HG02970 (cell line): ENCODE measurements around the gene NEU1.
A peak's percentile ranks its signal among the peaks of the same experiment; 100 is the strongest.
"Not testable (repeated sequence)": the region's sequence is repeated elsewhere in the genome, so short reads cannot be mapped to it uniquely, and the experiment has no call there.

Experiments
- ATAC-seq: cut with Tn5 transposase; IDR thresholded peaks from one replicate; pipeline ENCODE4 v1.9.1; 2021; ENCODE audit warnings: mild to moderate bottlenecking, moderate library complexity, moderate number of reproducible peaks; ENCODE audit not compliant: unreplicated experiment, low FRiP score

Gene NEU1

DNA sequence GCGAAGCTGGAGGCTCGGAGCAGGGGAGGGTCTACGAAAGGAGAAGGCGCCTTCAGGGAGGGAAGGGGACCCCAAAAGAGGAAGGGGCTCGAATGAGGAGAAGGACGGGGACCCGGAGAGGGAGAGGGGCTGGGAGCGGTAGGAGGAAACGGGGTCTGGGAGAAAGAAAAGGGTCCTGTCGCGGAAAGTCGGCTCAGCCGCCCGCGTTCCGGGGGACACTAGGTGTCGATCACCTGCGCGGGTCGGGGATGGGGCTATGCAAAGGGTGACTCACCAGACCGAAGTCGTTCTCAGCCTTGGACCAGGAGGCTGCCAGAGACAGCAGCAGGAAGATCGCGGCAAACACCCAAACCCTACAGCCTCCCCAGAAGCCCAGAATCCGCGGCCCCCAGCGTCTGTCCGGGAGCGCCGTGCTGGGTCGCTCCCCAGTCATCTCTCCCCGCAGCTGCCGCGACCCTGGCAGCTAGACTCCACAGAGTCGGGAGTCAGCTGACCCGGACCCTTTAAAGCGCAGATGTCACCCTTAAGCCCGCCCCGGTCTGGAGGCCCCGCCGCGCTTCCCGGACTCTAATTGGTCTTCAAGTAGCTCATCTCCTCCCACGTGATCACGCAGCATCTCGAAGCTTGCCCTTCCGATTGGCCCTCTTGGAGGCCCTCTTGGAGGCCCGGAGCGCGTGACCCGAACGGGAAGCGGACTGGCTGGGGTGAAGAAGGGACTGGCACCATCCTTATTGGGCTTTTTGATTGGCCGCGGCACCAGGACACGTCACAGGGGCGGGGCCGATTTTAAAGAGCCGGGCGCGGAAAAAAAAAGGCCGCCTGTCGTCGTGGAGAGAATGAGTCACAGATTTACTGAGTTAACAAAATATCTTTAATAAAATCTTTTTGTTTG is at the start of gene NEU1:
Gene NEU1, minus strand, starts transcription at position 478 of the 892 bp plus-strand sequence. Its CDS starts 45 bp downstream, at position 433.
- ATAC-seq, result peak; percentile 92

DNA sequence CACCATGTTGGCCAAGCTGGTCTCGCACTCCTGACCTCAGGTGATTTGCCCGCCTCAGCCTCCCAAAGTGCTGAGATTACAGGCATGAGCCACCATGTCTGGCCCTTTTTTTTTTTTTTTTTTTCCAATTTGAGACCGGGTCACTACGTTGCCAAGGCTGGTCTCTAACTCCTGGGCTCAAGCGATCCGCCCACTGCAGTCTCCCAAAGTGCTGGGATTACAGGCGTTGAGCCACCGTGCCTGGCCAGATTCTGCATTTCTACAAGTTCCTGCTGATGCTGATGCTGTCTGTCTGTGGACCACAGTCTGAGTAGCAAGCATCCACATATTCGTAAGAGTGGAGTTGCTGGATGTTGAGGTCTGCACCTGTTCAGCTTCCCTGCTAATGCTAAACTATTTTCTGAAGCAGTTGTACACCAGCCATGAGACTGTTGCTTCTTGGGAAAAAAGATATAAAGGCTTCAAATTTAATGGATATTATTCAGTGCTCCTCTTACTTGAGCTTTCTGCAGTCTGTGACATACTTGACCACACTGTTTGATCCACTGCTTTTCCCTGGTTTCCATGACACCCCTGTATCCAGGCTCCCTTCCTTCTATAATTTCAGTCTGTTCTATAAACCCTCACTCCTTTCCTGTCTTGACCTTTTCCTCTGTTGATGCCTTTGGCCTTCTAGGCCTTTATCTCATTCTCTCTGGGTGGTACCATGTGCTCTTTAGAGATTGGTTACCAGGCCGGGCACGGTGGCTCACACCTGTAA is 49.4 kb upstream of the NEU1 start:
- no peak for ATAC-seq

DNA sequence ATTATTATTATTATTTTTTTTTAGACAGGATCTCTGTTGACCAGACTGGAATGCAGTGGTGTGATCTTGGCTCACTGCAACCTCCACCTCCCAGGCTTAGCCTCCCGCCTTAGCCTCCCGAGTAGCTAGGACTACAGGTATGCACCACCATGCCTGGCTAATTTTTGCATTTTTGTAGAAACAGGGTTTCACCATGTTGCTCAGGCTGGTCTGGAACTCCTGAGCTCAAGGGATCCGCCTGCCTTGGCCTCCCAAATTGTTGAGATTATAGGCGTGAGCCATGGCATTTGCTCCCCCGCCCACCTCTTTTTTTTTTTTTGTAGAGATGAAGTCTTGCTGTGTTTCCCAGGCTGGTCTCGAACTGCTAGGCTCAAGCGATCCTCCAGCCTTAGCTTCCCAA is 46.7 kb upstream of the NEU1 start:
- not testable (repeated sequence) for ATAC-seq

DNA sequence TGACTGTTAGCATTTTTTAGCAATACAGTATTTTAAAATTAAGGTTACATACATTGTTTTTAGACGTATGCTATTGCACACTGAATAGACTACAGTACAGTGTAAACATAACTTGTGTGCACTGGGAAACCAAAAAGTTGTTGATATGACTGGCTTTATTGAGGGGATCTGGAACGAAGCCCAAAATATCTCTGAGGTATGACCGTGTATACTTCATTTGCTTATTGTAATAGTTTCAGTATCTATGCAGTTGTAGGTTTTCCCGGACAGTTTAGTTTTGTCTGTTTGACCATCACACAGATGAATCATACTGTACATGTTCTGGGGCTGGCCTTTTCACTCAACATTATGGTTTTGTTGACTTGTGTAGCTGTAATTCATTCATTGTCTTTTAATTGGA is 46.2 kb upstream of the NEU1 start:
- no peak for ATAC-seq

DNA sequence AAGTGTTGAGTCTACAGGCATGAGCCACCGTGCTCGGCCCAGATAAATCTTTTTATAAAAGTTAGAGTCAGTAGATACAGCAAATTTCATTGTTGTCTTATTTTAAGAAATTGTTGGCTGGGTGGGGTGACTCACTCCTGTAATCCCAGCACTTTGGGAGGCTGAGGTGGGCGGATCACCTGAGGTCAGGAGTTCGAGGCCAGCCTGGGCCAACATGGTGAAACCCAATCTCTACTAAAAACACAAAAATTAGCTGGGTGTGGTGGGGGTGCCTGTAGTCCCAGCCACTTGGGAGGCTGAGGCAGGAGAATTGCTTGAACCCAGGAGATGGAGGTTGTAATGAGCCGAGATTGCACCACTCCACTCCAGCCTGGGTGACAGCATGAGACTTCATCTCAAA is 45.6 kb upstream of the NEU1 start:
- not testable (repeated sequence) for ATAC-seq

DNA sequence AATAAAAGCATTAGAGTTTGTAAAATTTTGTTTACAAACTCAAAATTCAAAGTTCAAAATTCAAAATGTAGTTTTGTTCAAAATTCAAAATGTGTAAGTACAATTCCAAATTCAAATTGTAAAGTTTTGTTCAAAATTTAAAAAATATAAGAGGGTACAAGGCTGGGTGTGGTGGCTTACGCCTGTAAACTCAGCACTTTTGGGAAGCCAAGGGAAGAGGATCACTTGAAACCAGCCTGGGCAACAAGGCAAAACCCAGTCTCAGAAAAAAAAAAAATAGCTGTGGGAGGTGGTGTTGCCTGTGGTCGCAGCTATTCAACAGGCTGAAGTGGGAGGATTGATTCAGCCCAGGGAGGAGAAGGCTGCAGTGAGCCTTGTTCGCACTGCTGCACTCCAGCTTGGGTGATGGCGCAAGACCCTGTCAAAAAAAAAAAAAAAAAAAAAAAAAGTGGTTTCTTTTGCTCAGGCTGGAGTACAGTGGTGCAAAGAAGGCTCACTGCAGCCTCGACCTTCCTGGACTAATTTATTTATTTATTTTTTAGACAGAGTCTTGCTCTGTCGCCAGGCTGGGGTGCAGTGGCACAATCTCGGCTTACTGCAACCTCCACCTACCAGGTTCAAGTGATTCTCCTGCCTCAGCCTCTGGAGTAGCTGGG is 44.7 kb upstream of the NEU1 start:
- ATAC-seq, result no peak

DNA sequence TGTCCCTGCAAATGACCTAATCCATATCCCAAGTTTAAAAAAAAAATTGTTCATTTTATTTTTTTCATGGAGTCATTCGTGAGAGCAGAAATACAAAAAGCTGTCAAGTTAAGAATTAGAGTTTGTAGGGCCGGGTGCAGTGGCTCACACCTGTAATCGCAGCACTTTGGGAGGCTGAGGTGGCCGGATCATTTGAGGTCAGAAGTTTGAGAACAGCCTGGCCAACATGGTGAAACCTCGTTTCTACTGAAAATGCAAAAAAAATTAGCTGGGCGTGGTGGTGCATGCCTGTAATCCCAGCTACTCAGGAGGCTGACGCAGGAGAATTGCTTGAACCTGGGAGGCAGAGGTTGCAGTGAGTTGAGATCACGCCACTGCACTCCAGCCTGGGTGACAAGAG is 44.1 kb upstream of the NEU1 start:
- not testable (repeated sequence) for ATAC-seq

DNA sequence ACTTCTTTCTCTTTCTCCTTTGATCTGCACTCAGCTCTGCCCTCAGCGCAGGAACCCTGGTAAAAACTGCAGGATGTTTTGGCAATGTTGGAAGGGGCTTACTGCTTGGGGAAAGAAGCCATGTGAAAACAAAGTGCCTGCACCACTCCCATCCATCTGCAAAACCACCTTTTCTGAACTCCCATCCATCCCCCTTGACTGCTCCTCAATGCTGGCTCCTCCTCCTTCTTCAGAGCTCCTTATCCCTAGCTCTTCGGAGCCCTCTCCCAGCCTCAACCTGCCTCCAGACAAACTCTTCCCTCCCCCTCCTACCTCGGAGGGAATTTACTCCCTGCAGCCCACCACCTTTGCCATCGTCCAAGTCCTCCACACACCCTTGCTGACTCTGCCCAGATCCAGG is 43.5 kb upstream of the NEU1 start:
- no peak for ATAC-seq

DNA sequence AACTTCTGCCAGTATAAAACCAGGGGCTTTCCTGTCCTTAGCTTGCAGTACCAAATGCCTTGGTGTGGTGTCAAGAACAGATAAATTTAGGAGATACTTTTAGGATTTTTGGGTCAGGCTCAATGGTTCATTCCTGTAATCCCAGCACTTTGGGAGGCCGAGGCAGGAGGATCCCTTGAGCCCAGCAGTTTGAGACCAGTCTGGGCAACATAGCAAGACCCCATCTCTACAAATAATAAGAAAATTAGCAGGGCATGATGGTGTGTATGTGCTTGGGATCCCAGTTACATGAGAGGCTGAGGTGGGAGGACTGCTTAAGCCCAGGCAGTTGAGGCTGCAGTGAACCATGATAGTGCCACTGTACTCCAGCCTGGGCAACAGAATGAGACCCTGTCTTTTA is 42.4 kb upstream of the NEU1 start:
- ATAC-seq, result no peak

DNA sequence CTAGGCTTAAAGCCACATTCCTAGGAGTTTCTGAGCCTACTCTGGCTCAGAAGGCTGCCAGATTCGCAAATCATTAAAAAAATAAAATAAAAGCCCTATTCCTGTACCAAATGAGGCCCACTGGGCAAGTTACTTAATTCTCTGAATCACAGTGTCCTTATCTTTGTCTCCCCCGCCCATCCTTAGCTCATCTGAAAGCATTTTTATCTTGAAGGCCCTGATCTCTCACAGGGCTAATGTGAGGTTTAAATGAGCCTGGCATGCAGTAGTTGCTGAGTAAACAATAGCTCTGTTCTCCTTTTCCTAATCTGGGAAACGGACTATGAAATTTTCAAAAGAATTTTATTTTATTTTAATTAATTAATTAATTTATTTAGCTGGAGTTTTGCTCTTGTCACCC is 41.3 kb upstream of the NEU1 start:
- no peak for ATAC-seq

DNA sequence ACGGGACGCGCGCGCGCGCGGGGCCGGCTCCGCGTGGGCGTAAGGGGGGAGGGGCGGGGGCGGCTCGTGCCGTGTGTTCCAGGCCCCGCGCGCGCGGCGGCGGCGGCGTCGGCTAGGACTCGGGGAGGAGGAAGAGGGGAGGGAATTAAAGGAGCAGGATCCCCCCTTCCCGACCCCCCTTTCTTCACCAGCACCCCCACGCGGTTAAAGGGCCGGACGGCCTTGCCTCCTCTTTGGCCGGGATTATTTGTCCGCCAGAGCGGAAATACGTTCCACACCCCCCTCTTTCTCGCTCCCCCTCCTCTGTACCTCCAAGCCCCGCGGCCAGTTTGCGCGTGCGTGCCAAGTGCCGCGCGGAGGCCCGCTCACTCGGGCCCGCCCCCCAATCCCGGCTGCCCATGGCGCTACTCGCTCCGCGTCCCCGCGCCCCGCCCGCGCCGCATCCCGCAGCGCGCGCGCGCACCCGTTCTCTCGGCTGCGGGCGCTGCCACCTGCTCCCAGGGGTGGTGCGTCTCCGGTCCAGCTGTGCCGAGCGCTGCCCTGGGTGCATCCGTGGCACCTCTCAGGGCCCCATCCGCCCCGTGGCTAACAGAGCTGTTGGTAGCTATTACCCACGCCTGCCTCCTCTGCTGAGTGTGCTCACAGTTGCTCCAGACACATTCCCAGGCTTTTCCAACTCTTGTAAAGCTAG is 39.5 kb upstream of the NEU1 start, which contains the start of gene ZBTB12:
Gene ZBTB12, minus strand, starts transcription at position 134 of the 691 bp plus-strand sequence. CDS start 781 bp downstream, outside the sequence.
- peak; percentile 56 for ATAC-seq

DNA sequence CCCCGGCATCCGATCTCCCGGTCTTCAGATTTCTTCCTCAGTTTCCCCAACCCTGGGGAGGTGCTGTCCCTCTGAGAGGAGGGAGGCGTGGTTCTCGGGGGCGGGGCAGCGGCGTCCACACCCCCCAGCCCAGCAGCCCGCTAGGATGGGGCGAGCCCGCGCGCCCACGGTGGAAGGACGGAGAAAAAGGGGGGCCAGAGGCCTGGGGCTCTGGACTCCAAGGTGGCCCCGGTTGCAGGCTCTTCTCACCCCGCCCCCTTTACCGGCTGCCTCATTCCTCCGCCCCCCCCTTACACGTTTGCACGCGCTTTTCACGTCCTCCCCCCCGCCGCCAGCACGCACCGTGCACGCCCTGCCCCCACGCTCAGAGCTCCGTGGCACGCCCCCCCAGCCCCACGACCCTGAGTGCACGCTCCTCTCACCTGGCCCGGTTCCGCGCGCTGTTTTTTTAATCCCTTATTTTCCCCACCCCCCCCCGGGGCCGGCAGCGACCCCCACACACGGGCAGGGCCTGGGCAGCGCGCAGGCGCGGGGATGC is 38.9 kb upstream of the NEU1 start:
- ATAC-seq, result no peak

DNA sequence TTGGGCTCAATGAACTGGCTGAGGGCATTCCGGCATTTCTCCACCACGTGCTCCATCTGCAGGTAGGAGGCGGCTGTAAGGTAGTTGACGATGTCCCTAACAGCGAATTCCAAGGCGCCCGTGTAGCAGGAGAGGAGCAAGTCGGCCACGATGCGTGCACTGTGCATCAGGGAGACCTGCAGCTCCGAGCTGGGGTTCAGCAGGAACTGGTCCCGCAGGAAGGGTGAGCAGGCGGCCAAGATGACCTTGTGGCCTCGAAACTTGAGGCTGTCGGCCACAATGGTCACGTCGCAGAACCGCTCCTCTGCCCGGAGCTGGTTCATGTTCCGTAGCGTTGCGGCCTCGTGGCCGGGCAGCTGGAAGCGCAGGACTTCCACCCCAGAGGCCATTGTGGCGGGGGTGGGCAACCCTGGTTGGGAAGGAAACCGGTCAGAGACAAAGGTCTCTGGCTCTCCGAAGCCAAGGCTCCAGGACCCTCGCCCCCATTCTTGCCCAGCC is 38.3 kb upstream of the NEU1 start:
- no peak for ATAC-seq

DNA sequence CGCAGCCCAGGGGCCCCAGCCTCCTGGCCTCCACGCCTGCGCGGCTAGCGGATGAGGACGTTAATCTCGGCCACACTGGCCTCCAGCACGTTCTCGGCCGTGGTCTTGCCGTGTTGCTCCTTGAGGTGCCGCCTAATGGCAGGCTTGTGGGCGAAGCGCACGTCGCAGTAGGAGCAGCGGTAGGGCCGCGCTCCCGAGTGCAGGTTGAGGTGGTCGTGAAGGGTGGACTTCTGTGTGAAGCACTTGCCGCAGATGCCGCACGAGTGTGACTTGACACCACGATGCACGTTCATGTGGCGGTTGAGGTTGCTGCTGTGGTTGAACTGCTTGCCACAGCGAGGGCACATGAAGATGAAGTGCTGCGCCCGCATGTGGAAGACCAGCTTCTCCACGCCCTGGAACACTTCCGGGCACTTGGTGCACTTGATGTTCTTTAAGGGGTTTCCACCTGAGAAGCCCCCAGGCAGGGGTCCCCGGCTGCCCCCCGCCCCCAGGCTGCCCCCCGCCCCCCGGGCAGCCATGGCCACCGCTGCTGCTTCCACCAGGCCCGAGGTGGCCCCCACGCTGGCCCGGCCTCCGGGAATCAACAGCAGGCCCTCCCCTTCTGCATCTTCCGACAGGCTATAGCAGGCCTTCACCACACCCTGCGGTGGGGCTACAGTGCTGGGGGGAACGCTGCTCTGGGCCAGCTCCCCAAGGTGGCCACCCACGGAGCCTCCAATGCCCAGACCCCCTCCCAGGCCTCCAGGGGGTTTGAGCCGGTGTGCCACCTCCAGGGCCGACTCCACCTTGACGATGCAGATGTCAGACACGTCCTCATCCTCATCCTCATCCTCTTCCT is 37.5 kb upstream of the NEU1 start:
- ATAC-seq, result no peak

DNA sequence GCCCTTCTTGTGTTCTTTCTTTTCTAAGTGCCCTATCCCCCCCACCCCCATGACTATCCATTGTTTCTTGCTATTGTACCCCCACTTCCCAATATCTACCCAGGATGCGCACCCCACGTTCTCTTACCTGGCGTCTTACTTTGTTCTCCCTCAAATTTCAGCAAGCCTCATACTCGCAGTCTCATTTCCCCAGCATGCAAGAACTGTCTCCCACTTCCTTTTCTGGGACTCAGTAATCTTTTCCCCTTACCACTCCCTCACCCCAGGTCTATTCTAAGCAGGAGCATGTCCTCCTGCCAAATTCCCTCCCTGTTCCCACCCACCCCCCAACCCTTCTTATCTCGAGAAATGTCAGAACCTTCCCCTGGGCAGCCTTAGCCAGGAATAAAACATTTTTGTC is 36.6 kb upstream of the NEU1 start:
- ATAC-seq, result no peak

DNA sequence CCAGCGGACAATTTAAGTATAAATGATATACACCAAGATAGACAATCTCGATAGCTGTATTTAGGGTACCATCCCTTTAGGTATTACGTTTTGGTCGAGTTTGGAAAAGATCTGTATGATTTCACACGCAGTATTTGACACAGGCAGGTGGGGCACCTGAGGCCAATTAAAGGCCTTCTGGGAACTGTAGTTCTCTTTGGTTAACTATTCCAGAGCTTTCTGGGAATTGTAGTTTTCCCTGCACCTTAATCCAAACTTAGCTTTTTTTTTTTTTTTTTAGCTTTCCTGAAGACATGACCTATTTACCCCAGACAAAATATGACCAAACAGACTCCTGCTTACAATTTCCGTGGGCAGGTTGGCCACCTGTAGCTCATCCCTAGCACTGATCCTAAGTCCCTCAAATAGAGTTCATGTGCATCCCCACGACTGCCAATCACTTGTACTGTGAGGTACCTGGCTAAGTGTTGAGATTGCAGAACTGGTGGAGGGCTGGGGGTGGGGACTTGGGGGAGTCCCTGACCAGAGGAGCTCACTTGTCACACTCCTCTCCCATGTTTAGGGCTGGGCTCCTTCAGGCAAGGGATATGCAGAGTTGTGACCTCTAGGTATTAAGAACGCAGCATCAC is 35.9 kb upstream of the NEU1 start:
- no peak for ATAC-seq

DNA sequence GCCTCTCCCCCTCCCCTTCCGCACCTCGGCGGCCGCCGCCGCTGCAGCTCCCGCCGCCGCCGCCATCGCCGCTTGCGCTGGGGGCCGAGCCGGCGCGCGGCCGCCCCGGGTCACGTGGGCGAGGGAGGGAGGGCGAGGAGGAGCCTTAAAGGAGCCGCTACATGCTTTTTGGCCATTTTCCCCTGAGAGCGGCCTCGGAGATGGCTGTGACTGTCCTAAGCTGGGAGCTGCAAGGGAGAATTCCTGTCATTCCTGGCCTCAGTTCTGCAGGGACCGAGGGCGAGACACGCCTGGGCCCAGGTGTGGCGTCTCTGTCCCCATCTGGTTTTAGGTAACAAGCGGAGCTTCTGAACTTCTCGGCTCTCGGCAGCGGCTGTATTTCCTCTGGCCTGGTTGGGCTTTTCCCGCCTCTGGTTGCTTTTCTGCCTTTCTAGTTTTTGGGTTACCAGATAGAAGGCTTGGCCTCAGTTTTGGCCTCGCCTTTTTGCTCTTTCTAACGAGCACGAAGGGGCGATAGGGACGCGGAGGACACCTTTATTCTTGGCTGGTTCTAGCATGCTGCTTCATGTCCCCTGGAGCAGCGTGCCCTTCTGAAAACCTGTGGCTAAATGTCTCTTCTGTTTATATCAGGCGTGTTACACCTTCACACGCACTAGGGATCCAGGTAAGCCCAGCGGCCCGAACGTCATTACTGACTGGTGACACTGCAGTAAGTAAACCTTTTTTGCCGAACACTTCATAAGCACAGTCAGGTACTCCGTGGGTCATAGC is 35.2 kb upstream of the NEU1 start, which contains the start of gene EHMT2:
Gene EHMT2, minus strand, starts transcription at position 87 of the 771 bp plus-strand sequence. Its CDS starts 21 bp downstream, at position 66.
- ATAC-seq, result peak; percentile 55
